Parathyroid adenoma (tissue), 2 donors: ENCODE measurements around the gene SUSD1.
"Not testable (repeated sequence)": the region's sequence is repeated elsewhere in the genome, so short reads cannot be mapped to it uniquely, and the experiment has no call there.

ENCODE experiments used
- H2AFZ ChIP-seq: fragments of 300-600 bp; sonication (generic); one replicate; pipeline ENCODE4 v1.7.0; 2017; ENCODE audit warnings: antibody characterized with exemption, mild to moderate bottlenecking
- H3K27ac ChIP-seq: fragments of 300-600 bp; sonication (generic); one replicate; pipeline ENCODE4 v1.7.0; 2017
- H3K27me3 ChIP-seq: fragments of 300-600 bp; sonication (generic); one replicate; pipeline ENCODE4 v1.7.0; 2017; ENCODE audit warnings: low read length; ENCODE audit not compliant: control insufficient read depth, insufficient read depth
- H3K36me3 ChIP-seq: fragments of 300-600 bp; sonication (generic); one replicate; pipeline ENCODE4 v1.7.0; 2017; ENCODE audit warnings: low read length; ENCODE audit not compliant: control insufficient read depth, insufficient read depth
- H3K4me1 ChIP-seq: fragments of 300-600 bp; sonication (generic); one replicate; pipeline ENCODE4 v1.7.0; 2017; ENCODE audit warnings: control low read depth
- H3K4me2 ChIP-seq: fragments of 300-600 bp; sonication (generic); one replicate; pipeline ENCODE4 v1.7.0; 2017; ENCODE audit warnings: low read length
- H3K4me3 ChIP-seq: fragments of 300-600 bp; sonication (generic); one replicate; pipeline ENCODE4 v1.7.0; 2017; ENCODE audit warnings: low read depth, low read length
- H3K79me2 ChIP-seq: fragments of 300-600 bp; sonication (generic); one replicate; pipeline ENCODE4 v1.7.0; 2017; ENCODE audit warnings: control low read depth
- H3K9ac ChIP-seq: fragments of 300-600 bp; sonication (generic); one replicate; pipeline ENCODE4 v1.7.0; 2017; ENCODE audit warnings: mild to moderate bottlenecking
- H3K9me3 ChIP-seq: fragments of 300-600 bp; sonication (generic); one replicate; pipeline ENCODE4 v1.7.0; 2017; ENCODE audit warnings: low read length; ENCODE audit not compliant: control insufficient read depth
- TF ChIP-seq, protein P1 (sequence below): fragments of 300-600 bp; sonication (generic); IDR thresholded peaks from one replicate; pipeline ENCODE4 v1.7.0; 2017; ENCODE audit warnings: antibody characterized with exemption, mild to moderate bottlenecking
- donor health status: primary hyperparathyroidism.

The SUSD1 gene

DNA sequence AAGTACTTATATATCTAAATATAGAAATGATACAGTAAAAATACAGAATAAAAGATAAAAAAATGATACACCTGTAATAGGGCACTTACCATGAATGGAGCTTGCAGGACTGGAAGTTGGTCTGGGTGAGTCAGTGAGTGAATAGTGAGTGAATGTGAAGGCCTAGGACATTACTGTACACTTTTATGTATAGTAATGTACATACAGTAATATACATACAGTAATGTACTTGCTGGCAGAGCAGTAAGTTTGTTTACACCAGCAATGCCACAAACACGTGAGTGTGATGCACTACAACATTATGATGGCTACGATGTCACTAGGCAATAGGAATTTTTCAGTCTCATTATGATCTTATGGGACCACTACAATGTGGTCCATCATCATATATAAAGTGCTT lies 34.2 kb downstream of the SUSD1 start:
- Histone ChIP-seq H3K4me1 (no peaks in the 10 kb centered on the region), H3K9me3 (no peaks in the 10 kb centered on the region), H2AFZ (no peak overlapping the region), H3K9ac (no peak overlapping the region), H3K79me2 (no peaks in the 10 kb centered on the region), H3K4me3 (no peak overlapping the region), H3K36me3 (no peaks in the 10 kb centered on the region), H3K4me2 (no peak overlapping the region), H3K27ac (no peak overlapping the region), H3K27me3 (no peaks in the 10 kb centered on the region)
- TF ChIP-seq, protein P1, sequence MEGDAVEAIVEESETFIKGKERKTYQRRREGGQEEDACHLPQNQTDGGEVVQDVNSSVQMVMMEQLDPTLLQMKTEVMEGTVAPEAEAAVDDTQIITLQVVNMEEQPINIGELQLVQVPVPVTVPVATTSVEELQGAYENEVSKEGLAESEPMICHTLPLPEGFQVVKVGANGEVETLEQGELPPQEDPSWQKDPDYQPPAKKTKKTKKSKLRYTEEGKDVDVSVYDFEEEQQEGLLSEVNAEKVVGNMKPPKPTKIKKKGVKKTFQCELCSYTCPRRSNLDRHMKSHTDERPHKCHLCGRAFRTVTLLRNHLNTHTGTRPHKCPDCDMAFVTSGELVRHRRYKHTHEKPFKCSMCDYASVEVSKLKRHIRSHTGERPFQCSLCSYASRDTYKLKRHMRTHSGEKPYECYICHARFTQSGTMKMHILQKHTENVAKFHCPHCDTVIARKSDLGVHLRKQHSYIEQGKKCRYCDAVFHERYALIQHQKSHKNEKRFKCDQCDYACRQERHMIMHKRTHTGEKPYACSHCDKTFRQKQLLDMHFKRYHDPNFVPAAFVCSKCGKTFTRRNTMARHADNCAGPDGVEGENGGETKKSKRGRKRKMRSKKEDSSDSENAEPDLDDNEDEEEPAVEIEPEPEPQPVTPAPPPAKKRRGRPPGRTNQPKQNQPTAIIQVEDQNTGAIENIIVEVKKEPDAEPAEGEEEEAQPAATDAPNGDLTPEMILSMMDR = no peak

DNA sequence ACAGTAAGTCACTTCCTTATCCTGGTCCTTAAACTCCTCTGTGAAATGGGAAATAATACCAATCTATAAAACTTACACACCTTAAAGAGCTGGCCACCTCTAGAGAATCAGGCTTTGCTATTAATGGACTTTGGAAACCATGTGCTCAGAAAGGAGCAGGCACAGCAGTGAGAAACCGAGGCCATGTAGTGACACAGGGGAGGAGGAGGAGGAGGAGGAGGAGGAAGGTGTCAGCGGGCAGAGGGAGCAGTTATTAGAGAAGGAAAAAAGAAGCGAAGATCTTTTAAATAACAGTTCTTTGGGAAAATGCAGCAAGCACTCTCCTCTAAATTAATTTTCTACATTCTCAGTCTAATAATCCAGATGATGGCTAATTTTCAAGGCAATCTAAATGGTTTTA lies 38.0 kb downstream of the SUSD1 start:
- no peaks in the 10 kb centered on the region for H3K36me3 ChIP-seq
- no peak overlapping the region for H3K4me2 ChIP-seq
- H3K9ac ChIP-seq = no peak overlapping the region
- H3K4me3 ChIP-seq = no peak overlapping the region
- H2AFZ ChIP-seq = no peak overlapping the region
- H3K27ac ChIP-seq = no peak overlapping the region
- no peaks in the 10 kb centered on the region for H3K79me2 ChIP-seq
- TF ChIP-seq, protein P1 = no peak
- H3K9me3 ChIP-seq = no peaks in the 10 kb centered on the region
- no peaks in the 10 kb centered on the region for H3K27me3 ChIP-seq
- H3K4me1 ChIP-seq = no peaks in the 10 kb centered on the region

DNA sequence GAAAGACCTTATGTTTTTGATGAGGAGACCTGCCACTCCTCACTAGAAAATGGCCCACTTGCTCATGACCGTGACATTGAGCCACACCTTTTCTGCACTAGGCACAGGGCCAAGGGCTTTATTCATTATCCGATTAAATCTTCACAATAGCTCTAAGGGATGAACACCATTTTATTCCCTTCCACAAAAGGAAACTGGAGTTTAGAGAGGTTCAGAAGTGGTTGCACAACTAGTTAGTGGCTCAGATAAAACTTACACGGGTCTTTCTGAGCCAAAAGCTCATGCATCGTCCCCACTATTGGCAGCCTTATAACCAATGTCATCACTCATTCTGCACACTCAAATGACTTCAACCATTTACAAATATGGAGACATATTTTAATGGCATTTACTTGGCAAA lies 39.4 kb downstream of the SUSD1 start:
- Histone ChIP-seq H3K4me3 (no peak overlapping the region), H2AFZ (no peak overlapping the region), H3K79me2 (no peaks in the 10 kb centered on the region), H3K27ac (no peak overlapping the region), H3K9ac (no peak overlapping the region), H3K9me3 (no peaks in the 10 kb centered on the region), H3K36me3 (no peaks in the 10 kb centered on the region), H3K27me3 (no peaks in the 10 kb centered on the region), H3K4me1 (no peaks in the 10 kb centered on the region), H3K4me2 (no peak overlapping the region)
- TF ChIP-seq, protein P1 = no peak

DNA sequence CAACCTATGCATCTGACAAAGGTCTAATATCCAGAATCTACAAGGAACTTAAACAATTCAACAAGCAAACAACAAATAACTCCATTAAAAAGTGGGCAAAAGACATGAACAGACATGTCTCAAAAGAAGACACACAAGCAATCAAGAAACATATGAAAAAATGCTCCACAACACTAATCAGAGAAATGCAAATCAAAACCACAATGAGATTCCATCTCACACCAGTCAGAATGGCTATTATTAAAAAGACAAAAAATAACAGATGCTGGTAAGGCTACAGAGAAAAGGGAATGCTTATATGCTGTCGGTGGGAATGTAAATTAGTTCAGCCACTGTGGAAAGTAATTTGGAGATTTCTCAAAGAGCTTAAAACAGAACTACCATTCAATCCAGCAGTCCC lies 41.3 kb downstream of the SUSD1 start:
- H2AFZ ChIP-seq, H3K9ac ChIP-seq, H3K27me3 ChIP-seq, H3K4me1 ChIP-seq, H3K79me2 ChIP-seq, H3K4me3 ChIP-seq, H3K36me3 ChIP-seq, H3K4me2 ChIP-seq, H3K27ac ChIP-seq, H3K9me3 ChIP-seq: not testable (repeated sequence)

DNA sequence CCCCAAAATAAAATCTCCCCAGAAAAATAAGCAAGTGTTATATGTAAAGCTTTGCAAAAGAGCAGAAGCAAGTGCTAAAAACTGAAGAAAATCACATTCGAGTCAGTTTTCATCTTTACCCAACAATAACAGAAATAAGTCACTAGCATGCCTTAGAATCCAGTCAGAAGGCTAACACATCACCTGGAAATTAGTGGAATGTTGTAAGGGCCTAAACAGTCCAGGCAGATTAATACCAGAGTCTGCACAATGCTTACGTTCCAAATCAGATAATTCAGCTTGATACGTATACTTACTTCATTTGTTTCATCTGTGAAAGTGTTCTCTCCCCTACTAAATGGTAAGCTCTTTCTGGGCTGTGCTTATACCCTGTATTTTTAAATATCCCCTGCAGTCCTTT lies 42.7 kb downstream of the SUSD1 start:
- no peaks in the 10 kb centered on the region for H3K27me3 ChIP-seq
- no peaks in the 10 kb centered on the region for H3K9me3 ChIP-seq
- H3K4me2 ChIP-seq = no peak overlapping the region
- no peaks in the 10 kb centered on the region for H3K36me3 ChIP-seq
- no peak overlapping the region for H3K27ac ChIP-seq
- no peaks in the 10 kb centered on the region for H3K79me2 ChIP-seq
- no peaks in the 10 kb centered on the region for H3K4me1 ChIP-seq
- TF ChIP-seq, protein P1 = no peak
- H3K4me3 ChIP-seq = no peak overlapping the region
- no peak overlapping the region for H3K9ac ChIP-seq
- no peak overlapping the region for H2AFZ ChIP-seq
